IgD-negative memory B cell (primary cell): ENCODE data around the gene IST1. TPM values are rescaled to one million over a fixed set of nuclear protein-coding genes. Genes with fewer than 3 reads are reported as not detected.
A peak's percentile ranks its signal among the peaks of the same experiment; 100 is the strongest.

ENCODE experiments used
- H3K27ac Mint-ChIP-seq, 3 donors: one replicate each; pipeline ENCODE4 v1.8.0; 2020 to 2022; ENCODE audit warnings: mild to moderate bottlenecking in 3 of 3, mixed read lengths in 3 of 3, moderate library complexity in 1 of 3
- H3K27me3 Mint-ChIP-seq: one replicate; pipeline ENCODE4 v1.8.0; 2021; ENCODE audit warnings: mixed read lengths
- H3K36me3 Mint-ChIP-seq: one replicate; pipeline ENCODE4 v1.8.0; 2020; ENCODE audit warnings: mild to moderate bottlenecking, mixed read lengths
- H3K4me1 Mint-ChIP-seq, 3 donors: one replicate each; pipeline ENCODE4 v1.8.0; 2020 to 2022; ENCODE audit warnings: mixed read lengths in 3 of 3, mild to moderate bottlenecking in 1 of 3
- H3K4me3 Mint-ChIP-seq, 4 donors: one replicate each; pipeline ENCODE4 v1.8.0; 2020 to 2022; ENCODE audit warnings: mild to moderate bottlenecking in 4 of 4, mixed read lengths in 4 of 4, moderate library complexity in 3 of 4
- H3K9me3 Mint-ChIP-seq, 3 donors: one replicate each; pipeline ENCODE4 v1.8.0; 2020 to 2021; ENCODE audit warnings: mixed read lengths in 3 of 3, mild to moderate bottlenecking in 1 of 3
- polyA plus RNA-seq: library from polyadenylated mRNA; unstranded; fragments of 300-500 nt; fragmentation: Illumina TruSeq; gene quantifications from one replicate; pipeline ENCODE4 v1.2.3, GENCODE V29; 2021

Gene IST1
- polyA plus RNA-seq, 1 donor from 2014 or later: 161 TPM

DNA sequence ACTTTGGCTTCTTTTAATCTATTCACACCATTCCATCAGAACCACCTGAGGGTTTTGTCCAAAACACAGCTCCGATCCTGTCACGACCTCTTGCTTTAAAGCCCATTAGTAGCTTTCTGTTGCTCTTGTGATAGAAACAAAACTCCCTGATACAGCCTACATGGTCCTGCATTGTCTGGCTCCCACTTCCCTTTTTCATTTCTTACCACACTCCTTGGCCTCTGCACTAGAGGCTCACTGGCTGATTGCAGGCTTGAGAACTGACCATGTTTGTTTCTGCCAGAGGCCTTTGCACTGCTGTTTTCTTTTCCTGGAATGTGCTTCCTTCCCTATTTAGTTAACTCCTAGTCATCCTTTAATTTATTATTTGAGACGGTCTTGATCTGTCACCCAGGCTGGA is 23.7 kb downstream of the IST1 start:
- H3K9me3 Mint-ChIP-seq: no peaks in the 10 kb centered on the region
- no peaks in the 10 kb centered on the region for H3K27me3 Mint-ChIP-seq
- peak overlapping the region in 1 of 4 donors; percentile 49 for H3K4me3 Mint-ChIP-seq
- peak overlapping the region in 1 of 3 donors; percentile 7 for H3K27ac Mint-ChIP-seq
- H3K4me1 Mint-ChIP-seq: peaks cover 21 to 29% (median 26%) of the 10 kb centered on the region in 3 donors
- peaks cover 12% of the 10 kb centered on the region for H3K36me3 Mint-ChIP-seq

DNA sequence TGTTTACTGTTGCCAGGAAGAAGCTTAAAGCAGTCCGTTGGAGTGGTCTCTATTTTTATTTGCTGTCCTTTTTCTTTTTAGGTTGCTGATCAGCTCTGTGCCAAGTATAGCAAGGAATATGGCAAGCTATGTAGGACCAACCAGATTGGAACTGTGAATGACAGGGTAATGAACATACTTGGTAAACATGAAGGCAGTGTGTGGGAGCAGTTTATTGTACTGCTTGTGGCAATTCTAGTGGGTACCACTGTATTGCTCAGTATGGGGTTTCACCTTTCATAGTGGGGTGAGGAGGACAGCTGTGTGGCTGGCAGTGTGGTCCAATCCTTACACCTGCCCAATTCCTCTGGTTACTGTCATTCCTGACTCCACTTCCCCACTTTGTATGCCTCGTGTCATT is 25.3 kb downstream of the IST1 start:
- Mint-ChIP-seq H3K9me3 (no peaks in the 10 kb centered on the region), H3K27me3 (no peaks in the 10 kb centered on the region), H3K36me3 (peaks cover 12% of the 10 kb centered on the region), H3K4me3 (no peak overlapping the region), H3K27ac (no peak overlapping the region), H3K4me1 (peaks cover 13 to 18% (median 17%) of the 10 kb centered on the region in 3 donors)

- Mint-ChIP-seq H3K27ac (no peak overlapping the region), H3K4me1 (peaks cover under 1 to 1% (median under 1%) of the 10 kb centered on the region in 3 donors), H3K4me3 (peak overlapping the region in 1 of 4 donors; percentile 51), H3K27me3 (no peaks in the 10 kb centered on the region), H3K9me3 (no peaks in the 10 kb centered on the region), H3K36me3 (peaks cover 4% of the 10 kb centered on the region)
Observed at GRCh38 chr16:71923941-71924690, 28.8 kb downstream of the IST1 start.

- Mint-ChIP-seq H3K27ac (no peak overlapping the region), H3K27me3 (no peaks in the 10 kb centered on the region), H3K4me1 (no peaks in the 10 kb centered on the region), H3K36me3 (no peaks in the 10 kb centered on the region), H3K9me3 (no peaks in the 10 kb centered on the region), H3K4me3 (no peak overlapping the region)
Observed at GRCh38 chr16:71924710-71925109, 29.4 kb downstream of the IST1 start.

GRCh38 chr16:71927383-71927782 is 32.1 kb downstream of the IST1 start:
- Mint-ChIP-seq H3K4me3 (peak overlapping the region in 1 of 4 donors; percentile 9), H3K9me3 (no peaks in the 10 kb centered on the region), H3K4me1 (peaks cover 0 to 10% (median 1%) of the 10 kb centered on the region in 3 donors), H3K27me3 (no peaks in the 10 kb centered on the region), H3K27ac (no peak overlapping the region), H3K36me3 (peaks cover 3% of the 10 kb centered on the region)

DNA sequence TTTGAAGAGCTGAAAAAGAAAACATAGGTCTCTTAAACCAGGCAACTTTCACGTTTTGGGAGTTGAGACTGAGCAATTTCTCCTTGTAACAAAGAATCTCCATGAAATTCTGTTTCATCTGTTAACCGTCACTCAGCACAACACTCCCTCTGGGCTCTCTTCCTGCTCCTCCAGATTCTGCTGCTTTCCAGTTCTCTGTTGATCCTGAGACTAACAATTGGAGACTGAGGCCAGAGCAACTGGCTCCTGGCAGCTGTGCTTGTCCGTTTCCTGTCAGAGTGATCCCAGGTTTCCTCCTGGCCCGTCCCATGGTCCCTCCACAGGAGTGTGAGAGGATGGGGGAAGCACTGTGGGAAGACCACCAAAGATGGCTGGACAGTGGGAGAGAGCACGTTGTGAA is 32.5 kb downstream of the IST1 start:
- Mint-ChIP-seq H3K9me3 (no peaks in the 10 kb centered on the region), H3K27me3 (no peaks in the 10 kb centered on the region), H3K4me1 (peaks cover 0 to 10% (median 1%) of the 10 kb centered on the region in 3 donors)

GRCh38 chr16:71929048-71929447 is 33.7 kb downstream of the IST1 start:
- Mint-ChIP-seq H3K36me3 (peaks cover 7% of the 10 kb centered on the region), H3K27ac (no peak overlapping the region), H3K27me3 (no peaks in the 10 kb centered on the region), H3K4me1 (peaks cover 0 to 10% (median 2%) of the 10 kb centered on the region in 3 donors), H3K4me3 (no peak overlapping the region), H3K9me3 (no peaks in the 10 kb centered on the region)

More for the DNA sequence above, 32.5 kb downstream of the IST1 start:
- Mint-ChIP-seq H3K27ac (no peak overlapping the region), H3K36me3 (peaks cover 3% of the 10 kb centered on the region), H3K4me3 (peak overlapping the region in 1 of 4 donors; percentile 9)

DNA sequence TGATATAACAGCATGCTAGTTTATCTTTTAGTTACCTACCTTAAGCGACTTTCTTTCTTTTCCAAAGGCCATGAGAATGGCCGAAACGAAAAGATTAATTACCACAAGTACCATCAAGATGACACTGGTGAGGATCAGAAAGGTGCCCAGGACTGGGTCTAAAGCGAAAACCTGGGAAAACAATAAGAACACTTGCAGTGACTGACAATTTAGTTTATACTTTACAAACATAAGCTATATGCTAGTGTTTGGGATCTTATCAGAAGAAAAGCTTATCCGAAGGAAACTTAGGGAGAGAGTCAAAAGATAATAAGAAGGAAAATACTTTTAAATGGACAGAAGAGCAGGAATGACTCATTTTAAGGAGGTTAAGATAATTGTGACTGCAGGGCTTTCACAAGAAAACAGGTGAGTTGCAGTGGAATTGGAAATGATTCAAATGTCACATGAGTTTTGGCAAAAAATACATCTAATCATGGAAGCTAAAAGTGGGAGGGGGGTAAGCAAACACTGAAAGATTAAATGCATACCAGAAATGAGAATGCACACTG is 34.8 kb downstream of the IST1 start:
- peaks cover 3 to 13% (median 10%) of the 10 kb centered on the region in 3 donors for H3K4me1 Mint-ChIP-seq
- H3K9me3 Mint-ChIP-seq: no peaks in the 10 kb centered on the region
- peaks cover 7% of the 10 kb centered on the region for H3K36me3 Mint-ChIP-seq
- no peak overlapping the region for H3K4me3 Mint-ChIP-seq
- H3K27me3 Mint-ChIP-seq: no peaks in the 10 kb centered on the region
- H3K27ac Mint-ChIP-seq: peak overlapping the region; percentile 14 to 67 (median 25)

- Mint-ChIP-seq H3K27me3 (no peaks in the 10 kb centered on the region), H3K27ac (no peak overlapping the region), H3K4me3 (no peak overlapping the region), H3K36me3 (peaks cover 7% of the 10 kb centered on the region), H3K9me3 (no peaks in the 10 kb centered on the region), H3K4me1 (peaks cover 5 to 16% (median 15%) of the 10 kb centered on the region in 3 donors)
Observed at GRCh38 chr16:71931001-71931400, 35.7 kb downstream of the IST1 start.

GRCh38 chr16:71931599-71931998 is 36.3 kb downstream of the IST1 start:
- H3K27me3 Mint-ChIP-seq: no peaks in the 10 kb centered on the region
- H3K36me3 Mint-ChIP-seq: peaks cover 7% of the 10 kb centered on the region
- no peaks in the 10 kb centered on the region for H3K9me3 Mint-ChIP-seq
- H3K4me1 Mint-ChIP-seq: peaks cover 5 to 16% (median 15%) of the 10 kb centered on the region in 3 donors
- peak overlapping the region in 2 of 3 donors; percentile 39 to 67 for H3K27ac Mint-ChIP-seq
- no peak overlapping the region for H3K4me3 Mint-ChIP-seq

DNA sequence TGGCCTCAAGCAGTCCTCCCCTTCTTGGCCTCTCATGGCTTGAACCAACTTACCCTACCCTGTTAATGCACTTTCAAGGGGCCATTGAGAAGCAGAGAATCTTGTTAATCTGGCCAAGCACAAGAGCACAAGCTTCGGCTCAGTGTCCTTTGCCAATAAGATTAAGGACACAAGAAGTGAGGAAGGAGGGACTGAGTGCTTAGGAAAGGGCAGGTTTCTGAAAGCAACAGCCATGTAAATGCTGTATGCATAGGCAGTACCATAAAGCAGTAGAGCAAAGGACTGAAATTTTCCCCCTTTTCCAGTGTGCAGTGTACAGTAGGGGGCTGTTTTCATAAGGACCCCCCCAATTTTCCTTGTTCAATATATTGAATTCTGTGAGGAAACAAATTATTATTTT is 37.7 kb downstream of the IST1 start:
- no peaks in the 10 kb centered on the region for H3K9me3 Mint-ChIP-seq
- no peak overlapping the region for H3K4me3 Mint-ChIP-seq
- H3K27me3 Mint-ChIP-seq: no peaks in the 10 kb centered on the region
- H3K4me1 Mint-ChIP-seq: peaks cover 9 to 16% (median 15%) of the 10 kb centered on the region in 3 donors
- peaks cover 7% of the 10 kb centered on the region for H3K36me3 Mint-ChIP-seq
- peak overlapping the region in 1 of 3 donors; percentile 62 for H3K27ac Mint-ChIP-seq

GRCh38 chr16:71933913-71934695 is 38.8 kb downstream of the IST1 start:
- Mint-ChIP-seq H3K27ac (peak overlapping the region in 2 of 3 donors; percentile 66 to 71), H3K9me3 (no peaks in the 10 kb centered on the region), H3K4me1 (peaks cover 9 to 16% (median 15%) of the 10 kb centered on the region in 3 donors), H3K36me3 (peaks cover 7% of the 10 kb centered on the region), H3K27me3 (no peaks in the 10 kb centered on the region), H3K4me3 (no peak overlapping the region)

- H3K27ac Mint-ChIP-seq: no peak overlapping the region
- H3K4me3 Mint-ChIP-seq: peak overlapping the region in 1 of 4 donors; percentile 72
- H3K9me3 Mint-ChIP-seq: no peaks in the 10 kb centered on the region
- peaks cover 4% of the 10 kb centered on the region for H3K36me3 Mint-ChIP-seq
- H3K27me3 Mint-ChIP-seq: no peaks in the 10 kb centered on the region
- peaks cover 6 to 14% (median 9%) of the 10 kb centered on the region in 3 donors for H3K4me1 Mint-ChIP-seq
Observed at GRCh38 chr16:71937868-71938510, 42.7 kb downstream of the IST1 start.

DNA sequence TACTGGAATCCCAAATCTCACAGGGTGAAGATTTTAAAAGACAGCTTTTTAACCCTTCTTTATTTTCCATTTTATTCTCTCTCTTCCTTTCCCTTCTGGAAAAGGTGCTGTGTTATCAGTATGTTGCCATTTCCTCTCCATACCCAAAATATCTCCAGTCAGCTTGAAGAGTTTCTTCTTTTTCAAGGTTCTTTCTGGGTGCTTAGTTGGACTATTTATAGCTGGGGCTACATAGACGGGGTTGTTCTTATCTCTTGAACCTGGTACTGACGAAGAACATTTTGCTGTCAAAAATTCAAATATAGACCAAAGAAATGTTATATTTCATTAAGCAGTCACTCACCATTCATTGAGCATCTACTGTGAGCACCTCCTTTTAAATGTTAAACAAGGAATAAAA is 48.6 kb downstream of the IST1 start:
- Mint-ChIP-seq H3K27me3 (no peaks in the 10 kb centered on the region), H3K9me3 (no peaks in the 10 kb centered on the region)

DNA sequence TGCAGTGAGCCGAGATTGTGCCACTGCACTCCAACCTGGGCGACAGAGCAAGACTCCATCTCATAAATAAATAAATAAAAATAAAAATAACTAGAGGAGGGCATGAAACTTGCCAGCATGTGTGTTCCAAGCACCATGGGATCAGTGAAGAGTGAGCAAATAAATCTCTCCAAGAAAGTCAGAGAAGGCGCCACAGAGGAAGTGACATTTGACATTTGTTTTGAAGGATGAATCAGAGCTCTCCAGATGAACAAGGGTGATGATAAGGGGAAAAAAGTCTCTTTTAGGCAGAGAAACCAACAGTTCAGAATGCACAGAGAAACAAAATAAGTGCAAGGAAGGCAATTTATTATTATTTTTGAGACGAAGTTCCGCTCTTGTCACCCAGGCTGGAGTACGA is 50.3 kb downstream of the IST1 start:
- Mint-ChIP-seq H3K9me3 (no peaks in the 10 kb centered on the region), H3K36me3 (no peaks in the 10 kb centered on the region), H3K27me3 (no peaks in the 10 kb centered on the region), H3K4me1 (no peaks in the 10 kb centered on the region), H3K4me3 (no peak overlapping the region), H3K27ac (no peak overlapping the region)

More for the DNA sequence above, 48.6 kb downstream of the IST1 start:
- no peaks in the 10 kb centered on the region for H3K36me3 Mint-ChIP-seq
- no peak overlapping the region for H3K27ac Mint-ChIP-seq
- no peak overlapping the region for H3K4me3 Mint-ChIP-seq
- H3K4me1 Mint-ChIP-seq: no peaks in the 10 kb centered on the region
